SK-N-SH treated with all-trans-retinoic acid at 6 μM for 48 hours (cell line): ENCODE results near the gene SERPINB8.

Source experiments
- ATAC-seq: fragments of 200-7000 bp; cut with Tn5 transposase; 3 replicates; pipeline ENCODE4 v1.9.1; 2020; ENCODE audit warnings: mild to moderate bottlenecking, moderate library complexity
- BACH2 ChIP-seq: fragments of 250-450 bp; sonication (Bioruptor Pico); IDR thresholded peaks from 2 replicates; pipeline ENCODE4 v1.9.0; 2021; ENCODE audit warnings: mild to moderate bottlenecking, borderline replicate concordance
- CSDC2 ChIP-seq: fragments of 250-450 bp; sonication (Bioruptor Pico); IDR thresholded peaks from 2 replicates; pipeline ENCODE4 v1.5.0; 2020; ENCODE audit warnings: mild to moderate bottlenecking, moderate library complexity
- ESRRG ChIP-seq: fragments of 250-450 bp; sonication (Bioruptor Pico); IDR thresholded peaks from 2 replicates; pipeline ENCODE4 v1.6.1; 2021; ENCODE audit warnings: mild to moderate bottlenecking
- ISL1 ChIP-seq: fragments of 250-450 bp; sonication (Bioruptor Pico); IDR thresholded peaks from 2 replicates; pipeline ENCODE4 v2.1.2; 2022; ENCODE audit warnings: mild to moderate bottlenecking, moderate library complexity
- PPARA ChIP-seq: fragments of 250-450 bp; sonication (Bioruptor Pico); IDR thresholded peaks from 2 replicates; pipeline ENCODE4 v1.5.0; 2020; ENCODE audit warnings: mild to moderate bottlenecking, borderline replicate concordance
- SNAI2 ChIP-seq: fragments of 250-450 bp; sonication (Bioruptor Pico); IDR thresholded peaks from 2 replicates; pipeline ENCODE4 v1.5.0; 2020; ENCODE audit warnings: mild to moderate bottlenecking, moderate library complexity
- TCF4 ChIP-seq: fragments of 250-450 bp; sonication (Bioruptor Pico); IDR thresholded peaks from 2 replicates; pipeline ENCODE4 v1.8.0; 2021; ENCODE audit warnings: mild to moderate bottlenecking, moderate library complexity, borderline replicate concordance
- TOX ChIP-seq: fragments of 250-450 bp; sonication (Bioruptor Pico); IDR thresholded peaks from 2 replicates; pipeline ENCODE4 v1.8.0; 2021; ENCODE audit warnings: mild to moderate bottlenecking, moderate library complexity, borderline replicate concordance
- ZC3H10 ChIP-seq: fragments of 250-450 bp; sonication (Bioruptor Pico); IDR thresholded peaks from 2 replicates; pipeline ENCODE4 v1.5.1; 2021; ENCODE audit warnings: mild to moderate bottlenecking, moderate library complexity
- ZFP30 ChIP-seq: fragments of 450-650 bp; formaldehyde crosslinking; IDR thresholded peaks from 2 replicates; pipeline ENCODE4 v1.5.0; 2022; ENCODE audit warnings: mild to moderate bottlenecking, moderate library complexity
- ZNF565 ChIP-seq: fragments of 450-650 bp; formaldehyde crosslinking; conservative IDR thresholded peaks from 2 replicates; pipeline ENCODE4 v1.5.0; 2020; ENCODE audit warnings: low read depth, mild to moderate bottlenecking, moderate library complexity
- ZNF70 ChIP-seq: fragments of 450-650 bp; formaldehyde crosslinking; IDR thresholded peaks from 2 replicates; pipeline ENCODE4 v1.5.0; 2020; ENCODE audit warnings: mild to moderate bottlenecking, moderate library complexity
- ZNF8 ChIP-seq: fragments of 450-650 bp; formaldehyde crosslinking; IDR thresholded peaks from 2 replicates; pipeline ENCODE4 v1.5.0; 2020; ENCODE audit warnings: mild to moderate bottlenecking, moderate library complexity
- TF ChIP-seq, protein P1 (sequence below): fragments of 250-450 bp; sonication (Bioruptor Pico); IDR thresholded peaks from 2 replicates; pipeline ENCODE4 v1.5.0; 2020; ENCODE audit warnings: mild to moderate bottlenecking, moderate library complexity
- TF ChIP-seq, protein P2 (sequence below): fragments of 250-450 bp; sonication (Bioruptor Pico); IDR thresholded peaks from 2 replicates; pipeline ENCODE4 v1.5.1; 2020; ENCODE audit warnings: low read depth, mild to moderate bottlenecking, moderate library complexity
- TF ChIP-seq, protein P3 (sequence below): fragments of 250-450 bp; sonication (Bioruptor Pico); IDR thresholded peaks from 2 replicates; pipeline ENCODE4 v1.5.1; 2021; ENCODE audit warnings: mild to moderate bottlenecking, moderate library complexity
- TF ChIP-seq, protein P4 (sequence below): fragments of 250-450 bp; sonication (Bioruptor Pico); IDR thresholded peaks from 2 replicates; pipeline ENCODE4 v1.8.0; 2020; ENCODE audit warnings: mild to moderate bottlenecking, moderate library complexity, borderline replicate concordance
- TF ChIP-seq, protein P5 (sequence below): fragments of 250-450 bp; sonication (Bioruptor Pico); IDR thresholded peaks from 2 replicates; pipeline ENCODE4 v1.8.0; 2021; ENCODE audit warnings: low read depth, mild to moderate bottlenecking, moderate library complexity, borderline replicate concordance

Gene SERPINB8

DNA sequence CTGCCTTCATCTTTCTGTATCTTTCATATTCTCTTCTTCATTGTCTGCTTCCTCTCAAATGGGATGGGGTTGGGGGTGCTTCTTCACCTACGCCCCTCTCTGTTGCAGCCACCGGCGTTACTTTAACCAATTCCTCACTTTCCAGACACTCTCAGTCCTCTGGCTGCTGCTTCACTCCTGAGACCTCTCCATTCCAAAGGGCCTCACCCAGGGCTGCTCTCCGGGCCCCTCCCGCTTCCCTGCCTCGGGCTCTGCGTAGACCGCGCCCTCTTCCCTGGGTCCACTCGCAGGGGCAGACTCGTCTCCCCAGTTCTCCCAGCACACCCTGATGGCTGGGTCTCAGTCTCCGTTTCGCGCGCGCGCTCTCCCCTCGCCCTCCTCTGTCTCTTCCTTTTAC lies 926 bp downstream of the SERPINB8 start:
- peak; percentile 35 for ATAC-seq
- TF ChIP-seq, protein P1, sequence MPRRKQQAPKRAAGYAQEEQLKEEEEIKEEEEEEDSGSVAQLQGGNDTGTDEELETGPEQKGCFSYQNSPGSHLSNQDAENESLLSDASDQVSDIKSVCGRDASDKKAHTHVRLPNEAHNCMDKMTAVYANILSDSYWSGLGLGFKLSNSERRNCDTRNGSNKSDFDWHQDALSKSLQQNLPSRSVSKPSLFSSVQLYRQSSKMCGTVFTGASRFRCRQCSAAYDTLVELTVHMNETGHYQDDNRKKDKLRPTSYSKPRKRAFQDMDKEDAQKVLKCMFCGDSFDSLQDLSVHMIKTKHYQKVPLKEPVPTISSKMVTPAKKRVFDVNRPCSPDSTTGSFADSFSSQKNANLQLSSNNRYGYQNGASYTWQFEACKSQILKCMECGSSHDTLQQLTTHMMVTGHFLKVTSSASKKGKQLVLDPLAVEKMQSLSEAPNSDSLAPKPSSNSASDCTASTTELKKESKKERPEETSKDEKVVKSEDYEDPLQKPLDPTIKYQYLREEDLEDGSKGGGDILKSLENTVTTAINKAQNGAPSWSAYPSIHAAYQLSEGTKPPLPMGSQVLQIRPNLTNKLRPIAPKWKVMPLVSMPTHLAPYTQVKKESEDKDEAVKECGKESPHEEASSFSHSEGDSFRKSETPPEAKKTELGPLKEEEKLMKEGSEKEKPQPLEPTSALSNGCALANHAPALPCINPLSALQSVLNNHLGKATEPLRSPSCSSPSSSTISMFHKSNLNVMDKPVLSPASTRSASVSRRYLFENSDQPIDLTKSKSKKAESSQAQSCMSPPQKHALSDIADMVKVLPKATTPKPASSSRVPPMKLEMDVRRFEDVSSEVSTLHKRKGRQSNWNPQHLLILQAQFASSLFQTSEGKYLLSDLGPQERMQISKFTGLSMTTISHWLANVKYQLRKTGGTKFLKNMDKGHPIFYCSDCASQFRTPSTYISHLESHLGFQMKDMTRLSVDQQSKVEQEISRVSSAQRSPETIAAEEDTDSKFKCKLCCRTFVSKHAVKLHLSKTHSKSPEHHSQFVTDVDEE (CRISPR knock-in tag), result no peak
- no peak for TF ChIP-seq ZNF565 (CRISPR knock-in tag)
- TF ChIP-seq TCF4 (CRISPR knock-in tag), result no peak
- TF ChIP-seq, protein P2, sequence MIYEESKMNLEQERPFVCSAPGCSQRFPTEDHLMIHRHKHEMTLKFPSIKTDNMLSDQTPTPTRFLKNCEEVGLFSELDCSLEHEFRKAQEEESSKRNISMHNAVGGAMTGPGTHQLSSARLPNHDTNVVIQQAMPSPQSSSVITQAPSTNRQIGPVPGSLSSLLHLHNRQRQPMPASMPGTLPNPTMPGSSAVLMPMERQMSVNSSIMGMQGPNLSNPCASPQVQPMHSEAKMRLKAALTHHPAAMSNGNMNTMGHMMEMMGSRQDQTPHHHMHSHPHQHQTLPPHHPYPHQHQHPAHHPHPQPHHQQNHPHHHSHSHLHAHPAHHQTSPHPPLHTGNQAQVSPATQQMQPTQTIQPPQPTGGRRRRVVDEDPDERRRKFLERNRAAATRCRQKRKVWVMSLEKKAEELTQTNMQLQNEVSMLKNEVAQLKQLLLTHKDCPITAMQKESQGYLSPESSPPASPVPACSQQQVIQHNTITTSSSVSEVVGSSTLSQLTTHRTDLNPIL (CRISPR knock-in tag), result no peak
- TF ChIP-seq, protein P3, sequence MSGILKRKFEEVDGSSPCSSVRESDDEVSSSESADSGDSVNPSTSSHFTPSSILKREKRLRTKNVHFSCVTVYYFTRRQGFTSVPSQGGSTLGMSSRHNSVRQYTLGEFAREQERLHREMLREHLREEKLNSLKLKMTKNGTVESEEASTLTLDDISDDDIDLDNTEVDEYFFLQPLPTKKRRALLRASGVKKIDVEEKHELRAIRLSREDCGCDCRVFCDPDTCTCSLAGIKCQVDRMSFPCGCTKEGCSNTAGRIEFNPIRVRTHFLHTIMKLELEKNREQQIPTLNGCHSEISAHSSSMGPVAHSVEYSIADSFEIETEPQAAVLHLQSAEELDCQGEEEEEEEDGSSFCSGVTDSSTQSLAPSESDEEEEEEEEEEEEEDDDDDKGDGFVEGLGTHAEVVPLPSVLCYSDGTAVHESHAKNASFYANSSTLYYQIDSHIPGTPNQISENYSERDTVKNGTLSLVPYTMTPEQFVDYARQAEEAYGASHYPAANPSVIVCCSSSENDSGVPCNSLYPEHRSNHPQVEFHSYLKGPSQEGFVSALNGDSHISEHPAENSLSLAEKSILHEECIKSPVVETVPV (CRISPR knock-in tag), result no peak
- TF ChIP-seq PPARA (CRISPR knock-in tag), result no peak
- TF ChIP-seq, protein P4, sequence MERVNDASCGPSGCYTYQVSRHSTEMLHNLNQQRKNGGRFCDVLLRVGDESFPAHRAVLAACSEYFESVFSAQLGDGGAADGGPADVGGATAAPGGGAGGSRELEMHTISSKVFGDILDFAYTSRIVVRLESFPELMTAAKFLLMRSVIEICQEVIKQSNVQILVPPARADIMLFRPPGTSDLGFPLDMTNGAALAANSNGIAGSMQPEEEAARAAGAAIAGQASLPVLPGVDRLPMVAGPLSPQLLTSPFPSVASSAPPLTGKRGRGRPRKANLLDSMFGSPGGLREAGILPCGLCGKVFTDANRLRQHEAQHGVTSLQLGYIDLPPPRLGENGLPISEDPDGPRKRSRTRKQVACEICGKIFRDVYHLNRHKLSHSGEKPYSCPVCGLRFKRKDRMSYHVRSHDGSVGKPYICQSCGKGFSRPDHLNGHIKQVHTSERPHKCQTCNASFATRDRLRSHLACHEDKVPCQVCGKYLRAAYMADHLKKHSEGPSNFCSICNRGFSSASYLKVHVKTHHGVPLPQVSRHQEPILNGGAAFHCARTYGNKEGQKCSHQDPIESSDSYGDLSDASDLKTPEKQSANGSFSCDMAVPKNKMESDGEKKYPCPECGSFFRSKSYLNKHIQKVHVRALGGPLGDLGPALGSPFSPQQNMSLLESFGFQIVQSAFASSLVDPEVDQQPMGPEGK (CRISPR knock-in tag), result no peak
- no peak for TF ChIP-seq ISL1 (CRISPR knock-in tag)
- TF ChIP-seq, protein P5, sequence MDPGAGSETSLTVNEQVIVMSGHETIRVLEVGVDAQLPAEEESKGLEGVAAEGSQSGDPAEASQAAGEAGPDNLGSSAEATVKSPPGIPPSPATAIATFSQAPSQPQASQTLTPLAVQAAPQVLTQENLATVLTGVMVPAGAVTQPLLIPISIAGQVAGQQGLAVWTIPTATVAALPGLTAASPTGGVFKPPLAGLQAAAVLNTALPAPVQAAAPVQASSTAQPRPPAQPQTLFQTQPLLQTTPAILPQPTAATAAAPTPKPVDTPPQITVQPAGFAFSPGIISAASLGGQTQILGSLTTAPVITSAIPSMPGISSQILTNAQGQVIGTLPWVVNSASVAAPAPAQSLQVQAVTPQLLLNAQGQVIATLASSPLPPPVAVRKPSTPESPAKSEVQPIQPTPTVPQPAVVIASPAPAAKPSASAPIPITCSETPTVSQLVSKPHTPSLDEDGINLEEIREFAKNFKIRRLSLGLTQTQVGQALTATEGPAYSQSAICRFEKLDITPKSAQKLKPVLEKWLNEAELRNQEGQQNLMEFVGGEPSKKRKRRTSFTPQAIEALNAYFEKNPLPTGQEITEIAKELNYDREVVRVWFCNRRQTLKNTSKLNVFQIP, result no peak
- TF ChIP-seq CSDC2 (CRISPR knock-in tag), result no peak
- TF ChIP-seq ZNF70 (CRISPR knock-in tag), result no peak
- TF ChIP-seq BACH2 (CRISPR knock-in tag), result no peak
- no peak for TF ChIP-seq ZFP30
- no peak for TF ChIP-seq ESRRG
- no peak for TF ChIP-seq SNAI2 (CRISPR knock-in tag)

DNA sequence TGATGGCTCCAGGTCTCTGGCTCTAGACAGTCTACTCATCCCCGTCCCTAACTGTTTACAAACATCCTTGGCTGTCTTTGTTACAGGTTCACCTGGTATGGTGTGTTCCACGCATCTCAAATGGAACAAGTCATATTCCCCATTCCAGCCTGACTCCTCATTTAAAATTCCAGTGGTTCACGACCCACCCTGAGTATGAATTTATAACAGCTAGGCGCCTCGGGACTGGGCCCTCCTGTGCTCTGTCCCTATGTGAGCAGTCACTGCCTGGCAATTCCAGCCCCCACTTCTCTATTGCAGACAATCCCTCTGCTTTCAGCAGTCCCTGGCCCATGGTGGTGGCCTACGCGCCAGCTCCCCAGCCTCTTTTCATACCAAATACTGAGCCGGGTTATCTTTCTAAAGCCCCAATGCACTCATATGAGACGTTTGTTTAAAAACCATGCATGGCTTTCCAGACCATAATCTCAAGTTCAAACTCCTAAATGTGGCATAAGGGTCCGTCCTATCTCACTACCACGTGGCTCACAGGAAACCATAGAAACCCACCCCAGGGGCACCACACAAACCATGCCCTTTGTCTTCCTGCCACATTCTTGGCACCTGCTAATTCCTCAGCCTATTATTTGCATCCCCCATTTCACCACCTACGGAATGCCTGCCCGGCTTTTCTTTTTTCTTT lies 1.6 kb downstream of the SERPINB8 start:
- TF ChIP-seq, protein P3 (CRISPR knock-in tag), result no peak
- TF ChIP-seq, protein P1 (CRISPR knock-in tag), result no peak
- TF ChIP-seq PPARA (CRISPR knock-in tag), result no peak
- no peak for TF ChIP-seq TOX (CRISPR knock-in tag)
- no peak for TF ChIP-seq ZC3H10 (CRISPR knock-in tag)
- TF ChIP-seq ZFP30, result no peak
- no peak for TF ChIP-seq ZNF565 (CRISPR knock-in tag)
- TF ChIP-seq SNAI2 (CRISPR knock-in tag), result no peak
- no peak for TF ChIP-seq ZNF8 (CRISPR knock-in tag)
- no peak for ATAC-seq
